ENCODE data around the gene DHRS1. TPM values are rescaled to one million over a fixed set of nuclear protein-coding genes. Genes with fewer than 3 reads are reported as not detected.

Gene DHRS1
- total RNA-seq, 1 experiment from 2014 or later: 8.9 TPM

DNA sequence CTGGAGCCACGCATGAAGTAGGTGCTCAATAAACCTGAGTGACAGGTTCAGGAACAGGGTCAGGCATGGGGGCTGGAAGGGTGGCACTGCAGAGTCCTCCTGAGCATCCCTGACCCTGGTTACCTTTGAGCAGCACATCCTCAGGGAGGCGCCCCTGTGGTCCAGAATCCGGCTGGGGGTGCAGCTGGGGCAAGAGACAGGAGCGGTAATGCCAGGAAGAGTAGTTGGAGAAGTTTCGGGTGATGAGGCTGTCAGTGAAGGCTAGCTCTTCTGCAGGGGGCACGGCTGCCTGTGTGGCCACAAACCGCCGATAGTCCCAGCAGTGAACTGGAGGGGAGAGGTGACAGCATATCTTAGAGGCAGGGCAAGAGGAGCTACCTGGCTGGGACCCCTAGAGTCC lies 30.2 kb downstream of the DHRS1 start:
- in situ Hi-C loops (cut with HindIII; ENCODE audit: low pct_unique_long_range_greater_than_20kb, low sequenced_read_pairs): no loop called here
- BruUV-seq (replicated peaks): no TSS peak

DNA sequence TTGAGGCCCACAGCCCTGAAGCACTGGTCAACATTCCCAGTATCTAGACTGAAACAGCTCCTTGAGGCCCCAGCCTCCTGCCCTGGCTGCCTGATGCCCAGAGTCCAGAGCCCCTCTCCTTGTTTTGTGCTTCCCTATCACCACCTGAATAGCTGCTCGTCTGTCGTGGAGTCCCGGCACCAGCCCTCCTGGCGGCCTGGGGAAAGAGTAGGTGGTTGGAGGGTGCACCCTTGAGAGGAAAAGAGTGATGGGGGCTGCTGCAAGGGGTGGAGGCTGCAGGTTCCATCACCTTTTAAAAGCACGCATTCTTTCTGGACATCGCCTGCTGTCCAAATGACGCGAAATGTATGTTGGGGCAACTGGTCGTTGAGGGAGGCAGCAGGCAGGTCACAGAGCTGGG lies 31.4 kb downstream of the DHRS1 start:
- TF ChIP-seq, protein P1, sequence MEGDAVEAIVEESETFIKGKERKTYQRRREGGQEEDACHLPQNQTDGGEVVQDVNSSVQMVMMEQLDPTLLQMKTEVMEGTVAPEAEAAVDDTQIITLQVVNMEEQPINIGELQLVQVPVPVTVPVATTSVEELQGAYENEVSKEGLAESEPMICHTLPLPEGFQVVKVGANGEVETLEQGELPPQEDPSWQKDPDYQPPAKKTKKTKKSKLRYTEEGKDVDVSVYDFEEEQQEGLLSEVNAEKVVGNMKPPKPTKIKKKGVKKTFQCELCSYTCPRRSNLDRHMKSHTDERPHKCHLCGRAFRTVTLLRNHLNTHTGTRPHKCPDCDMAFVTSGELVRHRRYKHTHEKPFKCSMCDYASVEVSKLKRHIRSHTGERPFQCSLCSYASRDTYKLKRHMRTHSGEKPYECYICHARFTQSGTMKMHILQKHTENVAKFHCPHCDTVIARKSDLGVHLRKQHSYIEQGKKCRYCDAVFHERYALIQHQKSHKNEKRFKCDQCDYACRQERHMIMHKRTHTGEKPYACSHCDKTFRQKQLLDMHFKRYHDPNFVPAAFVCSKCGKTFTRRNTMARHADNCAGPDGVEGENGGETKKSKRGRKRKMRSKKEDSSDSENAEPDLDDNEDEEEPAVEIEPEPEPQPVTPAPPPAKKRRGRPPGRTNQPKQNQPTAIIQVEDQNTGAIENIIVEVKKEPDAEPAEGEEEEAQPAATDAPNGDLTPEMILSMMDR (IDR thresholded peaks at IDR 0.05): no peak
- TF ChIP-seq POLR2AphosphoS5 (IDR thresholded peaks at IDR 0.05; ENCODE audit: low read depth, low read length): no peak
- no peak for TF ChIP-seq SIN3A (IDR thresholded peaks at IDR 0.05; ENCODE audit: borderline replicate concordance, insufficient read depth, low read depth, low read length)
- TF ChIP-seq, protein P2, sequence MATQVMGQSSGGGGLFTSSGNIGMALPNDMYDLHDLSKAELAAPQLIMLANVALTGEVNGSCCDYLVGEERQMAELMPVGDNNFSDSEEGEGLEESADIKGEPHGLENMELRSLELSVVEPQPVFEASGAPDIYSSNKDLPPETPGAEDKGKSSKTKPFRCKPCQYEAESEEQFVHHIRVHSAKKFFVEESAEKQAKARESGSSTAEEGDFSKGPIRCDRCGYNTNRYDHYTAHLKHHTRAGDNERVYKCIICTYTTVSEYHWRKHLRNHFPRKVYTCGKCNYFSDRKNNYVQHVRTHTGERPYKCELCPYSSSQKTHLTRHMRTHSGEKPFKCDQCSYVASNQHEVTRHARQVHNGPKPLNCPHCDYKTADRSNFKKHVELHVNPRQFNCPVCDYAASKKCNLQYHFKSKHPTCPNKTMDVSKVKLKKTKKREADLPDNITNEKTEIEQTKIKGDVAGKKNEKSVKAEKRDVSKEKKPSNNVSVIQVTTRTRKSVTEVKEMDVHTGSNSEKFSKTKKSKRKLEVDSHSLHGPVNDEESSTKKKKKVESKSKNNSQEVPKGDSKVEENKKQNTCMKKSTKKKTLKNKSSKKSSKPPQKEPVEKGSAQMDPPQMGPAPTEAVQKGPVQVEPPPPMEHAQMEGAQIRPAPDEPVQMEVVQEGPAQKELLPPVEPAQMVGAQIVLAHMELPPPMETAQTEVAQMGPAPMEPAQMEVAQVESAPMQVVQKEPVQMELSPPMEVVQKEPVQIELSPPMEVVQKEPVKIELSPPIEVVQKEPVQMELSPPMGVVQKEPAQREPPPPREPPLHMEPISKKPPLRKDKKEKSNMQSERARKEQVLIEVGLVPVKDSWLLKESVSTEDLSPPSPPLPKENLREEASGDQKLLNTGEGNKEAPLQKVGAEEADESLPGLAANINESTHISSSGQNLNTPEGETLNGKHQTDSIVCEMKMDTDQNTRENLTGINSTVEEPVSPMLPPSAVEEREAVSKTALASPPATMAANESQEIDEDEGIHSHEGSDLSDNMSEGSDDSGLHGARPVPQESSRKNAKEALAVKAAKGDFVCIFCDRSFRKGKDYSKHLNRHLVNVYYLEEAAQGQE (IDR thresholded peaks at IDR 0.05; ENCODE audit: insufficient read depth in 1 of 2, low read depth in 2 of 2, low read length in 1 of 2): no peak
- no peak for TF ChIP-seq TCF7L2 (IDR thresholded peaks at IDR 0.05; ENCODE audit: low read depth, low read length)
- H3K27ac ChIP-seq (ENCODE audit: low read length): no peak overlapping the region
- no TSS peak for BruUV-seq (replicated peaks)
- H3K4me3 ChIP-seq (ENCODE audit: low read depth in 2 of 2, low read length in 2 of 2): no peak overlapping the region
- ATAC-seq (no peak), DNase-seq (ENCODE audit: low read depth, low spot score) (no peak)
- no peaks in the 10 kb centered on the region for H3K36me3 ChIP-seq (ENCODE audit: control insufficient read depth, insufficient read depth, low read length)
- CTCF ChIA-PET: no interaction called here
- POLR2A ChIA-PET: no interaction called here
- intact Hi-C loops (cut with micrococcal nuclease; ENCODE audit: unreplicated experiment): no loop called here
- peaks cover 3% of the 10 kb centered on the region; the same call in 1 of the 2 replicates for H3K4me1 ChIP-seq (ENCODE audit: control insufficient read depth, insufficient read depth, low read length)
- H3K27me3 ChIP-seq (ENCODE audit: control insufficient read depth, insufficient read depth, low read length): no peaks in the 10 kb centered on the region
- H3K9me3 ChIP-seq (ENCODE audit: control insufficient read depth, insufficient read depth, low read depth, low read length): no peaks in the 10 kb centered on the region
- in situ Hi-C loops (cut with HindIII; ENCODE audit: low pct_unique_long_range_greater_than_20kb, low sequenced_read_pairs): no loop called here

More for the DNA sequence above, 30.2 kb downstream of the DHRS1 start:
- intact Hi-C loops (cut with micrococcal nuclease; ENCODE audit: unreplicated experiment): no loop called here
- H3K4me3 ChIP-seq (ENCODE audit: low read depth in 2 of 2, low read length in 2 of 2): no peak overlapping the region
- peaks cover 3% of the 10 kb centered on the region; the same call in 1 of the 2 replicates for H3K4me1 ChIP-seq (ENCODE audit: control insufficient read depth, insufficient read depth, low read length)
- H3K27me3 ChIP-seq (ENCODE audit: control insufficient read depth, insufficient read depth, low read length): no peaks in the 10 kb centered on the region
- ATAC-seq (no peak), DNase-seq (ENCODE audit: low read depth, low spot score) (no peak)
- H3K27ac ChIP-seq (ENCODE audit: low read length): no peak overlapping the region
- TF ChIP-seq SIN3A (IDR thresholded peaks at IDR 0.05; ENCODE audit: borderline replicate concordance, insufficient read depth, low read depth, low read length): no peak
- TF ChIP-seq, protein P2 (IDR thresholded peaks at IDR 0.05; ENCODE audit: insufficient read depth in 1 of 2, low read depth in 2 of 2, low read length in 1 of 2): no peak
- TF ChIP-seq POLR2AphosphoS5 (IDR thresholded peaks at IDR 0.05; ENCODE audit: low read depth, low read length): no peak
- TF ChIP-seq TCF7L2 (IDR thresholded peaks at IDR 0.05; ENCODE audit: low read depth, low read length): no peak
- TF ChIP-seq, protein P1 (IDR thresholded peaks at IDR 0.05): no peak
- H3K9me3 ChIP-seq (ENCODE audit: control insufficient read depth, insufficient read depth, low read depth, low read length): no peaks in the 10 kb centered on the region
- no peaks in the 10 kb centered on the region for H3K36me3 ChIP-seq (ENCODE audit: control insufficient read depth, insufficient read depth, low read length)
- ChIA-PET CTCF (no interaction called here), POLR2A (no interaction called here)

All from Panc1 (cell line).